HepG2 (cell line): ENCODE results near the gene YIPF3. TPM values are rescaled to one million over a fixed set of nuclear protein-coding genes. Genes with fewer than 3 reads are reported as not detected.
A peak's percentile ranks its signal among the peaks of the same experiment; 100 is the strongest.

Experiments
- ATAD3A ChIP-seq: sonication (generic); formaldehyde crosslinking; IDR thresholded peaks from 2 replicates; pipeline ENCODE4 v1.4.0; 2020; ENCODE audit warnings: missing genetic modification reagents
- DPF2 ChIP-seq: sonication (generic); formaldehyde crosslinking; IDR thresholded peaks from 2 replicates; pipeline ENCODE4 v1.4.0; 2020; ENCODE audit warnings: mild to moderate bottlenecking, low read depth, missing genetic modification reagents, borderline replicate concordance
- ETV5 ChIP-seq: IDR thresholded peaks from 2 replicates; pipeline ENCODE4 v1.6.1; 2018; ENCODE audit warnings: missing biosample characterization, missing genetic modification reagents, inconsistent platforms, borderline replicate concordance
- FOXP1 ChIP-seq, 2 experiments: fragments of 450-650 bp in 1 of 2; IDR thresholded peaks; 2 replicates each; pipeline ENCODE4 v1.6.1; 2017 to 2018; ENCODE audit warnings: antibody characterized with exemption in 1 of 2
- GATAD2A ChIP-seq: IDR thresholded peaks from 2 replicates; pipeline ENCODE4 v1.6.1; 2016
- HNRNPK ChIP-seq: fragments of 200-400 bp; formaldehyde crosslinking; IDR thresholded peaks from 2 replicates; pipeline ENCODE4 v1.6.1; 2018; ENCODE audit warnings: low read length, low read depth, moderate library complexity, mild to moderate bottlenecking; ENCODE audit not compliant: poor library complexity, severe bottlenecking
- KAT7 ChIP-seq: IDR thresholded peaks from 2 replicates; pipeline ENCODE4 v1.6.1; 2018; ENCODE audit warnings: borderline replicate concordance, missing compliant biosample characterization
- MBNL3 ChIP-seq: fragments of 250-450 bp; sonication (Bioruptor Pico); conservative IDR thresholded peaks from 2 replicates; pipeline ENCODE4 v1.8.0; 2022; ENCODE audit warnings: mild to moderate bottlenecking, inconsistent platforms
- MTA3 ChIP-seq: sonication (generic); formaldehyde crosslinking; IDR thresholded peaks from 2 replicates; pipeline ENCODE4 v1.4.0; 2020; ENCODE audit warnings: missing genetic modification reagents
- MYNN ChIP-seq: sonication (generic); formaldehyde crosslinking; IDR thresholded peaks from 2 replicates; pipeline ENCODE4 v1.4.0; 2020; ENCODE audit warnings: mild to moderate bottlenecking, low read depth, missing genetic modification reagents
- NRL ChIP-seq: sonication (generic); formaldehyde crosslinking; IDR thresholded peaks from 2 replicates; pipeline ENCODE4 v1.5.0; 2020; ENCODE audit warnings: missing genetic modification reagents, mild to moderate bottlenecking, moderate library complexity, borderline replicate concordance
- RAD51 ChIP-seq: fragments of 450-650 bp; IDR thresholded peaks from 2 replicates; pipeline ENCODE4 v1.6.1; 2016; ENCODE audit warnings: borderline replicate concordance
- RARA ChIP-seq: IDR thresholded peaks from 2 replicates; pipeline ENCODE4 v1.6.1; 2016; ENCODE audit warnings: missing genetic modification reagents, missing compliant biosample characterization
- TBX3 ChIP-seq: fragments of 450-650 bp; IDR thresholded peaks from 2 replicates; pipeline ENCODE4 v1.6.1; 2017; ENCODE audit warnings: antibody characterized with exemption, mild to moderate bottlenecking, inconsistent platforms, borderline replicate concordance
- TCF7L2 ChIP-seq: IDR thresholded peaks from 2 replicates; pipeline ENCODE4 v1.6.1; 2011; ENCODE audit warnings: mild to moderate bottlenecking, low read depth, low read length, moderate library complexity
- THYN1 ChIP-seq: sonication (generic); formaldehyde crosslinking; IDR thresholded peaks from 2 replicates; pipeline ENCODE4 v1.8.1; 2023; ENCODE audit warnings: low read depth, mild to moderate bottlenecking, moderate library complexity, missing genetic modification reagents, borderline replicate concordance
- ZNF317 ChIP-seq: sonication (generic); formaldehyde crosslinking; IDR thresholded peaks from 2 replicates; pipeline ENCODE4 v1.5.0; 2020; ENCODE audit warnings: mild to moderate bottlenecking, missing genetic modification reagents
- ZNF567 ChIP-seq: sonication (generic); formaldehyde crosslinking; IDR thresholded peaks from 2 replicates; pipeline ENCODE4 v1.8.1; 2023; ENCODE audit warnings: mild to moderate bottlenecking, missing genetic modification reagents, borderline replicate concordance
- ZNF577 ChIP-seq: sonication (generic); formaldehyde crosslinking; IDR thresholded peaks from 2 replicates; pipeline ENCODE4 v1.4.0; 2020; ENCODE audit warnings: mild to moderate bottlenecking, low read depth, missing genetic modification reagents, borderline replicate concordance
- ZNF597 ChIP-seq: sonication (generic); formaldehyde crosslinking; IDR thresholded peaks from 2 replicates; pipeline ENCODE4 v1.5.0; 2020; ENCODE audit warnings: missing genetic modification reagents
- ZNF615 ChIP-seq: sonication (generic); formaldehyde crosslinking; IDR thresholded peaks from 2 replicates; pipeline ENCODE4 v1.5.0; 2020; ENCODE audit warnings: mild to moderate bottlenecking, missing genetic modification reagents, borderline replicate concordance
- ZNF687 ChIP-seq: sonication (generic); formaldehyde crosslinking; IDR thresholded peaks from 2 replicates; pipeline ENCODE4 v1.5.1; 2020; ENCODE audit warnings: mild to moderate bottlenecking, missing genetic modification reagents, moderate library complexity
- ZNF781 ChIP-seq: sonication (generic); formaldehyde crosslinking; IDR thresholded peaks from 2 replicates; pipeline ENCODE4 v1.5.1; 2020; ENCODE audit warnings: borderline replicate concordance, mild to moderate bottlenecking, missing genetic modification reagents; ENCODE audit errors: not compliant biosample characterization
- polyA plus RNA-seq, 8 experiments: library from polyadenylated mRNA; depleted of rRNA in 3 of 8; stranded (reverse) in 7 of 8; unstranded in 1 of 8; fragments of >200 nt; fragmentation: Illumina TruSeq in 4 of 8; extraction: Trizol in 4 of 8; gene quantifications; 2 replicates each; pipeline versions ENCODE4 v1.2.1 to v1.2.3, GENCODE V29; 2011 to 2016; ENCODE audit warnings: low read depth in 4 of 8, missing spikeins in 1 of 8, mixed read lengths in 1 of 8; ENCODE audit not compliant: insufficient read depth in 1 of 8
- total RNA-seq, 5 experiments: library from RNA; depleted of rRNA; stranded (reverse); fragments of >200 nt; fragmentation: Illumina TruSeq; extraction: Trizol; gene quantifications; 2 replicates each; pipeline ENCODE4 v1.2.3, GENCODE V29; 2016; ENCODE audit warnings: low read depth in 1 of 5
- TF ChIP-seq, protein P1 (sequence below): sonication (generic); formaldehyde crosslinking; IDR thresholded peaks from 2 replicates; pipeline ENCODE4 v1.8.0; 2022; ENCODE audit warnings: missing genetic modification reagents, mild to moderate bottlenecking, borderline replicate concordance

The YIPF3 gene
- total and polyA plus RNA-seq, 2 of the 13 experiments (the other 11 are each of a cell fraction or from before 2014, with no cell fraction given): 107 to 206 TPM

DNA sequence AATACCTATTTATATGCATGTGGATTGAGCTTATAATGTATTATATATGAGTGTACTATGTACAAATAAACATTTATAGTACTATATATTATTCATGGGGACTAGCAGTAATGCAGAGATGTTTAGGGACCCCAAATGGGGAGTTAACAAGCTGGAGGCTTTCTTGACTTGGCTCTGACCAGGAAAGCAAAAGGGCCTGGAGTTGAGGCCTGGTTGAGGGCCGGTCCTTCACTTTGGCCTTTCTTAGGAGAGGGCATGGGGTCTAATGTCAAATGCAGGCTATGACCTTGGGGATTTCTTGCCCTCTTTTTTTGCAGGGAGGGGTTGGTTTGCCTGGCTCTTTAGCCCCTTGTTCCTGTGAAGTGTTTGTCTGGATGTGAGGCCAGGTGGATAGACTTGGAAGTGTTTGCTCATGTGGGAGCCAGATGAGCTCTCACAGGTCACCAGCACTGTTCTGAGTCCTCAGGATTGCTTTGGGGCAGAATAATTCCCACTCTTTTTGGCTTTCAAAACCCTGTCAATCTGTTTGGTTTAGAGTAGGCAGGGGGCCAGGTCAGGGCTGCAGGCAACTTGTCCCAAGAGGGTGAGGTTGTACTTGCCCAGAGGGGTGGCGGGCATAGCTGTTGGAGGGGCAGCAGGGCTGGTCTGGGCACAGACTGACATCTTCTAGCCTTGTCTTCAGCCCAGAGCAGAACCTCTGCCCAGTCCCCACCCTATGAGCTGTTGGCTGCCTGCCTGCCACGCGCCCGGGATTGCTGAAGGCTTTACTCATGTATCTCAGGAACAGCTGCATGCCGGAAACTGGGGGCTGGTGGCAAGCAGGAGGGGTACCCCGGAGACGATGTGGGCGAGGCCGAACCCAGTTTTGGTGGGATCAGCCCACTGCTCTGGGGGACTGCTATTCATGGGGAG is 24.7 kb downstream of the YIPF3 start (continued):
- TF ChIP-seq ZNF567 (no peak), ZNF687 (peak; percentile 82), TBX3 (no peak), MTA3 (CRISPR knock-in tag) (no peak), RARA (CRISPR knock-in tag) (peak; percentile 63), ATAD3A (CRISPR knock-in tag) (no peak), ETV5 (CRISPR knock-in tag) (no peak), ZNF781 (no peak), ZNF577 (CRISPR knock-in tag) (no peak), DPF2 (CRISPR knock-in tag) (no peak), THYN1 (CRISPR knock-in tag) (no peak), NRL (CRISPR knock-in tag) (peak; percentile 46; the same call in 1 of the 2 replicates), RAD51 (no peak), ZNF597 (CRISPR knock-in tag) (no peak), TCF7L2 (no peak), KAT7 (CRISPR knock-in tag) (no peak), ZNF615 (CRISPR knock-in tag) (no peak), FOXP1 (IDR thresholded peaks at IDR 0.05) (no peak), FOXP1 (CRISPR knock-in tag; IDR thresholded peaks at IDR 0.05) (no peak), MYNN (CRISPR knock-in tag) (no peak), HNRNPK (no peak), ZNF317 (CRISPR knock-in tag) (no peak), MBNL3 (no peak), GATAD2A (no peak)
- TF ChIP-seq, protein P1, sequence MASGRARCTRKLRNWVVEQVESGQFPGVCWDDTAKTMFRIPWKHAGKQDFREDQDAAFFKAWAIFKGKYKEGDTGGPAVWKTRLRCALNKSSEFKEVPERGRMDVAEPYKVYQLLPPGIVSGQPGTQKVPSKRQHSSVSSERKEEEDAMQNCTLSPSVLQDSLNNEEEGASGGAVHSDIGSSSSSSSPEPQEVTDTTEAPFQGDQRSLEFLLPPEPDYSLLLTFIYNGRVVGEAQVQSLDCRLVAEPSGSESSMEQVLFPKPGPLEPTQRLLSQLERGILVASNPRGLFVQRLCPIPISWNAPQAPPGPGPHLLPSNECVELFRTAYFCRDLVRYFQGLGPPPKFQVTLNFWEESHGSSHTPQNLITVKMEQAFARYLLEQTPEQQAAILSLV (CRISPR knock-in tag): no peak; the same call in 1 of the 2 replicates
